Lung (tissue), 16 donors: ENCODE results near the gene ETFBKMT. TPM values are rescaled to one million over a fixed set of nuclear protein-coding genes. Genes with fewer than 3 reads are reported as not detected.

Experiments used
- ATAC-seq: fragments of 200-7000 bp; cut with Tn5 transposase; one replicate; pipeline ENCODE4 v1.9.1; 2020; ENCODE audit warnings: moderate number of reproducible peaks; ENCODE audit not compliant: insufficient read depth, low FRiP score
- DNase-seq, 3 donors: peaks; one replicate each; pipeline ENCODE4 v3.0.0-alpha.2; 2013 to 2017
- H3K27ac ChIP-seq, 2 donors: one replicate each; pipeline ENCODE4 v1.5.1; 2013; ENCODE audit warnings: mild to moderate bottlenecking in 2 of 2, moderate library complexity in 2 of 2, control low read depth in 1 of 2, inconsistent platforms in 1 of 2, low read depth in 1 of 2, low read length in 1 of 2
- H3K27me3 ChIP-seq, 3 donors: one replicate each; pipeline ENCODE4 v1.5.1; 2013; ENCODE audit warnings: low read length in 2 of 3; ENCODE audit not compliant: control insufficient read depth in 3 of 3, insufficient read depth in 3 of 3
- H3K36me3 ChIP-seq, 4 donors: one replicate each; pipeline ENCODE4 v1.5.1; 2013; ENCODE audit warnings: low read length in 4 of 4, mild to moderate bottlenecking in 1 of 4, moderate library complexity in 1 of 4; ENCODE audit not compliant: control insufficient read depth in 4 of 4, insufficient read depth in 4 of 4
- H3K4me1 ChIP-seq, 5 donors: one replicate each; pipeline ENCODE4 v1.5.1; 2013; ENCODE audit warnings: low read length in 5 of 5, mild to moderate bottlenecking in 2 of 5, moderate library complexity in 1 of 5; ENCODE audit not compliant: control insufficient read depth in 5 of 5, insufficient read depth in 5 of 5
- H3K4me3 ChIP-seq: one replicate; pipeline ENCODE4 v1.5.1; 2013; ENCODE audit warnings: mild to moderate bottlenecking, control low read depth, moderate library complexity
- H3K9ac ChIP-seq, 2 donors: one replicate each; pipeline ENCODE4 v1.5.1; 2013; ENCODE audit warnings: low read length in 2 of 2, control low read depth in 1 of 2; ENCODE audit not compliant: insufficient read depth in 1 of 2
- H3K9me3 ChIP-seq, 4 donors: one replicate each; pipeline ENCODE4 v1.5.1; 2013; ENCODE audit warnings: low read length in 3 of 4, mild to moderate bottlenecking in 1 of 4, moderate library complexity in 1 of 4; ENCODE audit not compliant: control insufficient read depth in 4 of 4, insufficient read depth in 3 of 4
- CTCF ChIP-seq: IDR thresholded peaks from 2 replicates; pipeline ENCODE4 v1.5.1; 2012; ENCODE audit warnings: mild to moderate bottlenecking; ENCODE audit errors: control extremely low read depth, extremely low read depth
- WGBS, 2 donors: extraction: QIAGEN DNeasy Blood & Tissue Kit; methylation state at CpG; one replicate each; pipeline ENCODE4 v1.1.7; 2013; 5-methylcytosine and 5-hydroxymethylcytosine counted together
- long read RNA-seq, 5 donors: transcript quantifications; one replicate each; lab custom pipeline, GENCODE V29; 2026
- polyA plus RNA-seq, 2 donors: library from polyadenylated mRNA; stranded (reverse); fragments of 200-250 nt; gene quantifications; one replicate each; pipeline ENCODE4 v1.2.1, GENCODE V29; 2013
- total RNA-seq, 2 donors: library from RNA; depleted of rRNA in 1 of 2; stranded (reverse); fragments of >200 nt in 1 of 2; gene quantifications; one replicate each; pipeline ENCODE4 v1.2.1, GENCODE V29; 2014 to 2021
- donor health status: control.
- donor health status: control.
- donor health status: Bipolar disorder and iron deficiency.
- donor health status: healthy.
- donor health status: DM: yes; HTN: yes; CAD: no.

ETFBKMT gene, protein sequence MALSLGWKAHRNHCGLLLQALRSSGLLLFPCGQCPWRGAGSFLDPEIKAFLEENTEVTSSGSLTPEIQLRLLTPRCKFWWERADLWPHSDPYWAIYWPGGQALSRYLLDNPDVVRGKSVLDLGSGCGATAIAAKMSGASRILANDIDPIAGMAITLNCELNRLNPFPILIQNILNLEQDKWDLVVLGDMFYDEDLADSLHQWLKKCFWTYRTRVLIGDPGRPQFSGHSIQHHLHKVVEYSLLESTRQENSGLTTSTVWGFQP
- 1 to 10 TPM; 3.8 to 3.9 TPM for total RNA-seq
- polyA plus RNA-seq: 1 to 10 TPM; 1.3 to 1.8 TPM
- long read RNA-seq, donor 1, partial matches to known transcripts: 0 of 1 reads
- long read RNA-seq, donor 1, other reads (novel, unspliced or antisense): 0 of 1 reads
- long read RNA-seq, donor 2: 0 reads
- long read RNA-seq, donor 3, partial matches to known transcripts: 0 of 1 reads
- long read RNA-seq, donor 3, other reads (novel, unspliced or antisense): 0 of 1 reads
- long read RNA-seq, donor 4: 0 reads
- long read RNA-seq, donor 5, full-length matches to known transcripts: 2 of 11 reads
- long read RNA-seq, donor 5, partial matches to known transcripts: 0 of 11 reads
- long read RNA-seq, donor 5, other reads (novel, unspliced or antisense): 9 of 11 reads

GRCh38 chr12:31659087-31659942 is at the start of gene ETFBKMT:
ETFBKMT (plus strand) TSS chr12:31659688; CDS start chr12:31661954, 2,266 bp downstream.
- Histone ChIP-seq H3K9me3 (no peaks in the 10 kb centered on the region), H3K9ac (peak within 1 kb of the TSS; percentile 64 to 87), H3K27ac (peak within 1 kb of the TSS; percentile 89 to 99), H3K4me1 (peaks cover 0 to 6% (median 0%) of the 10 kb centered on the region in 5 donors), H3K36me3 (peaks cover 0 to 6% (median 3%) of the 10 kb centered on the region in 4 donors), H3K4me3 (peak within 1 kb of the TSS; percentile 56), H3K27me3 (no peaks in the 10 kb centered on the region)
- peak; percentile 17 for TF ChIP-seq CTCF
- ATAC-seq (peak; percentile 94), DNase-seq (peak; percentile 87 to 92 (median 90))
- WGBS, 2 donors: 2 to 6% methylated on average over 47 of the region's 47 CpGs

DNA sequence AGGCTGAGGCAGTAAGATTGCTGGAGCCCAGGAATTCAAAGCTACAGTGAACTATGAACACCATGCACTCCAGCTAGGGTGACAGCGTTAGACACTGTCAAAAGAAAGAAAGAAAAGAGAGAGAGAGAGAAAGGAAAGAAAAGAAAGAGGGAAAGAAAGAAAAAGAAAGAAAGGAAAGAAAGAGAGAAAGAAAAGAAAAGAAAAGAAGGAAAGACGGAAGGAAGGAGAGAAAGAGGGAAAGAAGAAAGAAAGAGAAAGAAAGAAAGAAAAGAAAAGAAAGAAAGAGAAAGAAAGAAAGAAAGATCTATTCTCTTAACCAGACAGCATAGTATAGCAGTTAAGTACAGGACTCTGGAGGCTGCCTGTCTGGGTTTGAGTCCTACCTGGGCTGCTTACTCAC is 46.7 kb upstream of the ETFBKMT start:
- H3K27ac ChIP-seq: no peak overlapping the region
- H3K36me3 ChIP-seq: no peaks in the 10 kb centered on the region
- H3K4me1 ChIP-seq: peaks cover 0 to 3% (median 0%) of the 10 kb centered on the region in 5 donors
- no peaks in the 10 kb centered on the region for H3K27me3 ChIP-seq
- H3K9ac ChIP-seq: no peak overlapping the region
- DNase-seq (no peak), ATAC-seq (no peak)
- TF ChIP-seq CTCF: no peak
- peaks cover 0 to 3% (median under 1%) of the 10 kb centered on the region in 4 donors for H3K9me3 ChIP-seq
- H3K4me3 ChIP-seq: no peak overlapping the region
- 85 to 92% methylated on average over 2 of the region's 2 CpGs for WGBS, 2 donors

DNA sequence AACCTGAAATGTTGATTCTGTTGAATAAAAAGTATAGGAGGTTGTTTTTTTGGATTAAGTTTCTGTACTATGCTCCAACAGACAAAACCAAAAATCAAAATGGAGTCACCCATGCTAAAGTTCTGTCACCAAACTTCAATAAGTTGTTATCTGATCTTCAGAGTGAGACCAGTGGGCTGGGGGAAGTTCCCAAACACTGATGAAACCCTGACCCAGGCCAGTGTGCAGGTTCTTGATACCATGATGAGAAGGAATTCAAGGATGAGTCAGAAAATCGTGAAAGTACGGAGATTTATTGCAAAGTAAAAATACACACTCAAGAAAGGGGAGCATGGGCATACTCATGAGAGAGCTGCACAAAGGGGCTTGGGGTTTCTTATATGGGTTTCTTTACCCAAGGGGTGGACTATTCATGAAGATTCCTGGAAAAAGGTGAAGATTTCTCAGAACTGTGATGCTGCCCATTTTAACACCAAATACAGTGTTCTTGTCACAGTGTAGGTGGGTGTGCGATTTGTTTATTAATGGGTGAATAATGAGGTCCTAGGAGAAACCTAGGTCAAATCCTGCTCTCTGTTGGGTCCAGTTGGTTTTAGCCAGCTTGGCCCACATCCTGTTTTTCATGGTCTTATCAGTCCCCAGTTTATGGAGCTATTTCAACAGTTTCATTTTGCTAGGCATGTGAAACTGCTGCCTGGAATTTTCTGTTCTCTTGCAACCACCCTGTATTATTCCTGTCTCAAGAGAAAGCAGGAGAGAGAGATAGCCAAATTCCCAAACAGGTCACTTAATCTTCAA is 41.1 kb upstream of the ETFBKMT start:
- TF ChIP-seq CTCF: no peak
- Histone ChIP-seq H3K4me3 (no peak overlapping the region), H3K9me3 (no peaks in the 10 kb centered on the region), H3K9ac (no peak overlapping the region), H3K27me3 (no peaks in the 10 kb centered on the region), H3K27ac (no peak overlapping the region), H3K4me1 (peaks cover 0 to 7% (median 0%) of the 10 kb centered on the region in 5 donors), H3K36me3 (no peaks in the 10 kb centered on the region)
- peak in 1 of 3 donors; percentile 15 for DNase-seq
- 85 to 91% methylated on average over 3 of the region's 3 CpGs for WGBS, 2 donors
- ATAC-seq: no peak
